Lower lobe of right lung (tissue), 2 donors: ENCODE results near the gene NRCAM. TPM values are rescaled to one million over a fixed set of nuclear protein-coding genes. Genes with fewer than 3 reads are reported as not detected.

ENCODE experiments used
- ATAC-seq, 2 donors: fragments of 200-7000 bp; cut with Tn5 transposase; one replicate each; pipeline ENCODE4 v1.9.1; 2020 to 2022; ENCODE audit warnings: mild to moderate bottlenecking in 2 of 2, moderate library complexity in 2 of 2
- DNase-seq: peaks from one replicate; pipeline ENCODE4 v3.0.0-alpha.2; 2020
- H3K27ac ChIP-seq: fragments of 200-600 bp; one replicate; pipeline ENCODE4 v1.8.0; 2022
- H3K27me3 ChIP-seq: fragments of 200-600 bp; one replicate; pipeline ENCODE4 v1.8.0; 2022; ENCODE audit warnings: low read depth
- H3K36me3 ChIP-seq: fragments of 200-600 bp; one replicate; pipeline ENCODE4 v1.8.0; 2022; ENCODE audit warnings: mild to moderate bottlenecking
- H3K4me1 ChIP-seq: fragments of 200-600 bp; one replicate; pipeline ENCODE4 v1.8.0; 2022
- H3K4me3 ChIP-seq: fragments of 200-600 bp; one replicate; pipeline ENCODE4 v1.8.0; 2022; ENCODE audit warnings: mild to moderate bottlenecking
- H3K9me3 ChIP-seq: fragments of 200-600 bp; one replicate; pipeline ENCODE4 v1.8.0; 2022
- intact Hi-C: fragments of 100-400 bp; cut with DNase I; formaldehyde crosslinking; loops from one replicate; pipeline ENCODE4 v1.11.0; 2022
- total RNA-seq: library from RNA; stranded (reverse); fragmentation: NEBNext Ultra II Directional; extraction: Animal tissue kit (Norgen Biotek cat#: 25700); gene quantifications from one replicate; pipeline ENCODE4 v1.2.1, GENCODE V29; 2021
- TF ChIP-seq, protein P1 (sequence below): fragments of 200-600 bp; IDR thresholded peaks from one replicate; pipeline ENCODE4 v1.8.0; 2022; ENCODE audit warnings: antibody characterized with exemption, mild to moderate bottlenecking
- donor health status: DM: no; HTN: yes; CAD: no; lungs with severe emphysema.

NRCAM gene
- total RNA-seq, 1 donor from 2014 or later, result 2.6 TPM

DNA sequence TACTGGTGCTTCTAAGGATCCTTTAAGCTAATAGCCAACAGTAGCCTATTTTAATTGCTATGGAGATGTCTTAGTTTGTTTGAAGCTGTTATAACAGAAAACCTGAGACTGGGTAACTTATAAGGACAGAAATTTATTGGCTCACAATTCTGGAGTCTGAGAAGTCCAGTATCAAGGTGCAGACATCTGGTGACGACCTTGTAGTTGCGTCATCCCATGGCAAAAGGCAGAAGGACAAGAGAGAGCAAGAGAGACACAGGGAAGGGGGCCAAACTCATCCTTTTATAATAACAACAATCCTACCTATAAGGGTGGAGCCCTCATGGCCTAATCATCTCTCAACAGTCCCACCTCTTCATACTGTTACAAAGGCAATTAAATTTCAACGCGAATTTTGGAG is 39.1 kb downstream of the NRCAM start:
- Histone ChIP-seq H3K36me3 (no peaks in the 10 kb centered on the region), H3K27ac (no peak overlapping the region), H3K4me3 (no peak overlapping the region), H3K9me3 (no peaks in the 10 kb centered on the region), H3K4me1 (no peaks in the 10 kb centered on the region), H3K27me3 (no peaks in the 10 kb centered on the region)
- TF ChIP-seq, protein P1, sequence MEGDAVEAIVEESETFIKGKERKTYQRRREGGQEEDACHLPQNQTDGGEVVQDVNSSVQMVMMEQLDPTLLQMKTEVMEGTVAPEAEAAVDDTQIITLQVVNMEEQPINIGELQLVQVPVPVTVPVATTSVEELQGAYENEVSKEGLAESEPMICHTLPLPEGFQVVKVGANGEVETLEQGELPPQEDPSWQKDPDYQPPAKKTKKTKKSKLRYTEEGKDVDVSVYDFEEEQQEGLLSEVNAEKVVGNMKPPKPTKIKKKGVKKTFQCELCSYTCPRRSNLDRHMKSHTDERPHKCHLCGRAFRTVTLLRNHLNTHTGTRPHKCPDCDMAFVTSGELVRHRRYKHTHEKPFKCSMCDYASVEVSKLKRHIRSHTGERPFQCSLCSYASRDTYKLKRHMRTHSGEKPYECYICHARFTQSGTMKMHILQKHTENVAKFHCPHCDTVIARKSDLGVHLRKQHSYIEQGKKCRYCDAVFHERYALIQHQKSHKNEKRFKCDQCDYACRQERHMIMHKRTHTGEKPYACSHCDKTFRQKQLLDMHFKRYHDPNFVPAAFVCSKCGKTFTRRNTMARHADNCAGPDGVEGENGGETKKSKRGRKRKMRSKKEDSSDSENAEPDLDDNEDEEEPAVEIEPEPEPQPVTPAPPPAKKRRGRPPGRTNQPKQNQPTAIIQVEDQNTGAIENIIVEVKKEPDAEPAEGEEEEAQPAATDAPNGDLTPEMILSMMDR, result no peak
- no peak for DNase-seq
- no peak for ATAC-seq
- intact Hi-C loops, result no loop called here

DNA sequence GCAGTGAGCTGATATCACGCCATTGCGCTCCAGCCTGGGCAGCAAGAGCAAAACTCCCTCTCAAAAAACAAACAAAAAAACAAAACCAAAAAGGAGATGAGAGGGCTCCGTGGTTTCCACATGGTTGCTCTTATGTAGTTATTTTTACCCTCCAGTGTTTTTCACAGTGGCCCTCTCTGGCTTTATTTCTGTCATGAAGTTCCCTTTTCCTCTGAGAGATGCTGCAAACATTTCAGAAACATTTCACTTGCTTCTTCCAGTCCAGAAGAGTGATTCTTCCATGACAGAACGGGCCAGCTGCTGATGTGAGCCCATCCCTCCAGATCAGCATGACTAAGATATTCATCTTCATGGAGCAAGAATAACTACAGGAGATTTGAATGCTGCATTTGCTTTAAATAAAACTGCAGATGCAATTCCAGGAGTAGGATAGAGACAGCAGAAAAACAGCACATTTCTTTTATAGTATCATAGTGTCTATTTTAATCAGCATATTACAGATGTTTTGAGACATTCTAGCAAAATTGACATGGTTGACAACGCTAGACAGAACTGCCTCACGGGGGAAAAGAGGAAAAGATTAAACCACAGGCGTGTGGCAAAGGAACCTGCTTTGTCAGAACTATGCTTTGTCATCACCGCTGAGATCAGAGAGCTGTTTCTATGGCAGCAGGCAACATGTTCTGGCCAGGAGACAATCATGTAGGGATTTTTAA is 40.3 kb downstream of the NRCAM start:
- H3K4me1 ChIP-seq, result no peaks in the 10 kb centered on the region
- H3K4me3 ChIP-seq, result no peak overlapping the region
- H3K27me3 ChIP-seq, result no peaks in the 10 kb centered on the region
- no peak overlapping the region for H3K27ac ChIP-seq
- no peaks in the 10 kb centered on the region for H3K36me3 ChIP-seq
- ATAC-seq (no peak), DNase-seq (no peak)
- no peaks in the 10 kb centered on the region for H3K9me3 ChIP-seq
- intact Hi-C loops, result no loop called here
- TF ChIP-seq, protein P1, result no peak

DNA sequence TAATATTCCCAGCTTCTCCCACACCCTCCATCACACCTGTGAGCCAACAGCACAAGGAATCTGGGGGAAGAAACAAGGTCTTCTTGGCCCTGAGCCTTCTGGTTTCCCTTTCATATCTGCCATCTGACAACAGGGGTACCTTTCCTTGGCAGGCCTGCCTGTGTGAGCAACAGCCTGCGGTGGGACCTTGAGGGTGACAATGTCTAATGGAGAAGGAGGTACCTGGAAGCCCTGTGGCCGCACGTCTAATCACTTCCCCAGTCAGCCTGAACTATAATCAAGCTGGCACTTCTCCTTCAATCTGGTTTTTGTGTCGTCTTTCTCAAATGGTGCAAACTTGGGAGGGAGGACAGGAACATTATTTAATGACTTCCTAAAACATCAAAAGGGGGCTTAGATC is 41.2 kb downstream of the NRCAM start:
- Histone ChIP-seq H3K36me3 (no peaks in the 10 kb centered on the region), H3K9me3 (no peaks in the 10 kb centered on the region), H3K27me3 (no peaks in the 10 kb centered on the region), H3K27ac (no peak overlapping the region), H3K4me3 (no peak overlapping the region), H3K4me1 (no peaks in the 10 kb centered on the region)
- TF ChIP-seq, protein P1, result no peak
- no peak for DNase-seq
- intact Hi-C loops, result no loop called here
- ATAC-seq, result no peak

DNA sequence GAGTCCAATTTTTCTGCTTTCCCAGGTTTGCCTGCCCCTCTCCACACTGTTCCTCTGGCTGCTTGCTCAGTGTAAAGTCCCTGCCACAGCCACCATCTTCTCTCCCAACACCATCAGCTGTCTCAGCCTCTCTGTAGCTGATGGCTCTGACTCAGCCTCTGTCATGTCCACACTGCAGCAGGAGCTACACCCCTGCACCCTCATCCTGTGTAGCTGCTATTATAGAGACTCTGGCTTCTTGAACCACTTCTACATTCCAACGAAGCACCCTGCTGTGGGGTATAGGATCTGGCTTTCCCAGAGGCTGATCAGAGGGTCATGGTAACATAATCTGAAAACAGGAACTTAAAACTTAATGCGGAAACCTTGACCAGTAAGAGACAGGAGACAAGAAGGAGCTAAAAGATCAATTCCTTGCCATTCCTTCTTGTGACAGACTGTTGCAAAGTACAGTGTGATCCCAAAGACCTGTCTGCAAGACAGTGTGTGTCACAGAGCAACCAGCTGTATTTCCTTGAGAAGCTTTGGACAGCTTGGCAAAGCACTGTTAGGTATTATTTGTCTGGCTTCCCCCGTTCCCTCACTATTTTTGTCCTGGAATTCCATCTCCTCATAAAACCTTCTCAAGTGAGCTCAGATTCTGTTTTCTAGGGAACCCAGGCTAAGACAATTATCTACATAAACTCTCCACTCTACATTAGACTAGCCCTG is 42.3 kb downstream of the NRCAM start:
- DNase-seq, result no peak
- TF ChIP-seq, protein P1, result no peak
- no peaks in the 10 kb centered on the region for H3K36me3 ChIP-seq
- H3K27ac ChIP-seq, result no peak overlapping the region
- no peak for ATAC-seq
- H3K27me3 ChIP-seq, result no peaks in the 10 kb centered on the region
- intact Hi-C loops, result no loop called here
- H3K9me3 ChIP-seq, result no peaks in the 10 kb centered on the region
- no peaks in the 10 kb centered on the region for H3K4me1 ChIP-seq
- H3K4me3 ChIP-seq, result no peak overlapping the region

DNA sequence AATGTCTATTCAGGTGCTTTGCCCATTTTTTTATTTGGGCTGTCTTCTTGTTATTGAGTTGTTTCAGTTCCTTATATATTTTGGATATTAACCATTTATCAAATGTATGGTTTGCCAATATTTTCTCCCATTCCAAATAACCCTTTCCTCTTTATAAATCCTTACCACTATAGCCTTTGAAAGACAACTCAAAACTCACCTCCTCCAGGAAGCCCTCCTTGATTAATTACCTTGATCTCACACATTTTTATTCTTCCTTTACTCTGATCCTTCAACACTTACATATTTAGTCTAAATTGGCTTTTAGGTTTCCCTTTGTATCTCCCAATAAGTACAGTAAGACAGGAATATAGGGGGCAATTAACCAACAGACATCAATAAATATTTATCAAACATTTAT is 42.9 kb downstream of the NRCAM start:
- ATAC-seq (no peak), DNase-seq (no peak)
- intact Hi-C loops, result no loop called here
- Histone ChIP-seq H3K9me3 (no peaks in the 10 kb centered on the region), H3K4me1 (no peaks in the 10 kb centered on the region), H3K4me3 (no peak overlapping the region), H3K27ac (no peak overlapping the region), H3K36me3 (no peaks in the 10 kb centered on the region), H3K27me3 (no peaks in the 10 kb centered on the region)
- TF ChIP-seq, protein P1, result no peak
